Prostate gland (tissue), 2 donors: ENCODE results near the gene FAM222A.

Experiments used
- POLR2A ChIP-seq: fragments of 450-650 bp; IDR thresholded peaks from one replicate; pipeline ENCODE4 v1.6.1; 2016; ENCODE audit warnings: antibody characterized with exemption, mild to moderate bottlenecking
- POLR2AphosphoS5 ChIP-seq: sonication (generic); formaldehyde crosslinking; IDR thresholded peaks from one replicate; pipeline ENCODE4 v1.6.1; 2017; ENCODE audit warnings: antibody characterized with exemption
- TF ChIP-seq, protein P1 (sequence below), 4 experiments: fragments of 200-600 bp in 2 of 4; fragments of 450-650 bp in 2 of 4; sonication (generic) in 2 of 4; IDR thresholded peaks; 1 replicate in 3 of 4; 2 replicates in 1 of 4; pipeline ENCODE4 v1.5.1; 2016 to 2019; ENCODE audit warnings: antibody characterized with exemption in 4 of 4, mild to moderate bottlenecking in 2 of 4, moderate library complexity in 2 of 4

DNA sequence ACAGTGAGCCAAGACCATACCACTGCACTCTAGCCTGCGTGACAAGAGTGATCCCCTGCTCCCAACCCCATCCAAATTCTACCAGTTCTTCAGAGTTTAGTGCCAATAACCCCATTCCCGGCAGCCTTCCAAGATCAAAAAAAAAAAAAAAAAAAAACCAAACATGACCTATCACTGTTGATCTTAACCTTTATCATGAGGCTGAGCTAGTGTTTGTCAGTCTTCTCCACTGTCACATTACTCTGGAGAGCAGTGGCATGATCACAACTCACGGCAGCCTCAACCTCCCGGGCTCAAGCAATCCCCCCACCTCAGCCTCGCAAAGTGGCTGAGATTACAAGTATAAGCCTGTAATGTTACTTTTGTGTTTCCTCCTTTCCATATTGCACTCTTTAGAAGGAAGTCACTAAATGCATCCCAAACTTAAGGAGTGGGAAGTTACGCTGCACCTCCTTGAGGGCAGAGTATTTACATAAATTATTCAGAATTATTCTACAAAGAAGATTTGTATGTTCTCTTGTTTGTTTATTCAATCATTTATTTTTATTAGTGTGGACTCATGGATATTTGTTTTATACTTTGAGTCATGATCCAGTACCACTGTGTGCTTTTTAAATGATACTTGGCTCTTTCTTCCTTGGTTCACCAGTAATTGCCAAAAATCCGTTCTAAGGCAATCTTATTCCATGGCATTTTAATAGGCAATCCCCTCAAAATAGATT, 31.5 kb upstream of the FAM222A start:
- TF ChIP-seq, protein P1, sequence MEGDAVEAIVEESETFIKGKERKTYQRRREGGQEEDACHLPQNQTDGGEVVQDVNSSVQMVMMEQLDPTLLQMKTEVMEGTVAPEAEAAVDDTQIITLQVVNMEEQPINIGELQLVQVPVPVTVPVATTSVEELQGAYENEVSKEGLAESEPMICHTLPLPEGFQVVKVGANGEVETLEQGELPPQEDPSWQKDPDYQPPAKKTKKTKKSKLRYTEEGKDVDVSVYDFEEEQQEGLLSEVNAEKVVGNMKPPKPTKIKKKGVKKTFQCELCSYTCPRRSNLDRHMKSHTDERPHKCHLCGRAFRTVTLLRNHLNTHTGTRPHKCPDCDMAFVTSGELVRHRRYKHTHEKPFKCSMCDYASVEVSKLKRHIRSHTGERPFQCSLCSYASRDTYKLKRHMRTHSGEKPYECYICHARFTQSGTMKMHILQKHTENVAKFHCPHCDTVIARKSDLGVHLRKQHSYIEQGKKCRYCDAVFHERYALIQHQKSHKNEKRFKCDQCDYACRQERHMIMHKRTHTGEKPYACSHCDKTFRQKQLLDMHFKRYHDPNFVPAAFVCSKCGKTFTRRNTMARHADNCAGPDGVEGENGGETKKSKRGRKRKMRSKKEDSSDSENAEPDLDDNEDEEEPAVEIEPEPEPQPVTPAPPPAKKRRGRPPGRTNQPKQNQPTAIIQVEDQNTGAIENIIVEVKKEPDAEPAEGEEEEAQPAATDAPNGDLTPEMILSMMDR (IDR thresholded peaks at IDR 0.05), result no peak
- TF ChIP-seq POLR2A (no peak), POLR2AphosphoS5 (peak; percentile 82)
